BLaER1 (cell line): ENCODE measurements around the gene ABHD17B.
"Not testable (repeated sequence)": the region's sequence is repeated elsewhere in the genome, so short reads cannot be mapped to it uniquely, and the experiment has no call there.

ENCODE experiments used
- H3K27ac ChIP-seq: shearing (Covaris generic); formaldehyde crosslinking; 2 replicates; pipeline ENCODE4 v1.8.1; 2022
- H3K27me3 ChIP-seq: shearing (Covaris generic); formaldehyde crosslinking; 2 replicates; pipeline ENCODE4 v1.8.1; 2022
- H3K36me3 ChIP-seq: shearing (Covaris generic); formaldehyde crosslinking; 2 replicates; pipeline ENCODE4 v1.8.1; 2022
- H3K4me1 ChIP-seq: shearing (Covaris generic); formaldehyde crosslinking; 2 replicates; pipeline ENCODE4 v1.8.1; 2022
- H3K4me2 ChIP-seq: shearing (Covaris generic); formaldehyde crosslinking; 2 replicates; pipeline ENCODE4 v1.8.1; 2022
- H3K4me3 ChIP-seq: shearing (Covaris generic); formaldehyde crosslinking; 2 replicates; pipeline ENCODE4 v1.8.1; 2022
- H3K9ac ChIP-seq: shearing (Covaris generic); formaldehyde crosslinking; 2 replicates; pipeline ENCODE4 v1.8.1; 2022
- H3K9me3 ChIP-seq: shearing (Covaris generic); formaldehyde crosslinking; 2 replicates; pipeline ENCODE4 v1.8.1; 2022
- H4K20me1 ChIP-seq: shearing (Covaris generic); formaldehyde crosslinking; 2 replicates; pipeline ENCODE4 v1.8.1; 2022
- Cebpa-rat ChIP-seq: shearing (Covaris generic); IDR thresholded peaks from 2 replicates; pipeline ENCODE4 v1.8.1; 2022

Gene ABHD17B

DNA sequence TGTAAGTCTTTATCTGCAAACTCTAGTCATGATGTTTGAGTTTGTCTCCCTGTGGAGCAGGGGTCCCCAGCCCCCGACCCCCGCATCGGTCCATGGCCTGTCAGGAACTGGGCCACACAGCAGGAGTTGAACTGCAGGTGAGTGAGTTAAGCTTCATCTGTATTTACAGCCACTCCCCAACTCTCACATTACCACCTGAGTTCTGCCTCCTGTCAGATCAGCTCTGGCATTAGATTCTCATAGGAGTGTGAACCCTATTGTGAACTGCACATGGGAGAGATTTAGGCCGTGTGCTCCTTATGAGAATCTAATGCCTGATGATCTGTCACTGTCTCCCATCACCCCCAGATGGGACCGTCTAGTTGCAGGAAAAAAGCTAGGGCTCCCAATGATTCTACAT lies 7.4 kb upstream of the ABHD17B start:
- Histone ChIP-seq H3K9me3 (no peaks in the 10 kb centered on the region), H3K36me3 (peaks cover 49% of the 10 kb centered on the region), H4K20me1 (peaks cover 35% of the 10 kb centered on the region), H3K27ac (no peak overlapping the region), H3K9ac (no peak overlapping the region), H3K4me3 (no peak overlapping the region), H3K27me3 (no peaks in the 10 kb centered on the region), H3K4me1 (peaks cover 2% of the 10 kb centered on the region), H3K4me2 (no peak overlapping the region)
- no peak for TF ChIP-seq Cebpa-rat

- no peak overlapping the region for H3K9ac ChIP-seq
- H3K9me3 ChIP-seq, result no peaks in the 10 kb centered on the region
- peaks cover 17% of the 10 kb centered on the region for H3K4me1 ChIP-seq
- H3K36me3 ChIP-seq, result peaks cover 36% of the 10 kb centered on the region
- peaks cover 49% of the 10 kb centered on the region for H4K20me1 ChIP-seq
- no peak overlapping the region for H3K4me2 ChIP-seq
- TF ChIP-seq Cebpa-rat, result no peak
- H3K27ac ChIP-seq, result no peak overlapping the region
- H3K4me3 ChIP-seq, result no peak overlapping the region
- H3K27me3 ChIP-seq, result no peaks in the 10 kb centered on the region
Observed at GRCh38 chr9:71916834-71917534, 6.0 kb upstream of the ABHD17B start.

- no peaks in the 10 kb centered on the region for H3K9me3 ChIP-seq
- H3K4me2 ChIP-seq, result no peak overlapping the region
Observed at GRCh38 chr9:71915495-71915894, 4.5 kb upstream of the ABHD17B start.

DNA sequence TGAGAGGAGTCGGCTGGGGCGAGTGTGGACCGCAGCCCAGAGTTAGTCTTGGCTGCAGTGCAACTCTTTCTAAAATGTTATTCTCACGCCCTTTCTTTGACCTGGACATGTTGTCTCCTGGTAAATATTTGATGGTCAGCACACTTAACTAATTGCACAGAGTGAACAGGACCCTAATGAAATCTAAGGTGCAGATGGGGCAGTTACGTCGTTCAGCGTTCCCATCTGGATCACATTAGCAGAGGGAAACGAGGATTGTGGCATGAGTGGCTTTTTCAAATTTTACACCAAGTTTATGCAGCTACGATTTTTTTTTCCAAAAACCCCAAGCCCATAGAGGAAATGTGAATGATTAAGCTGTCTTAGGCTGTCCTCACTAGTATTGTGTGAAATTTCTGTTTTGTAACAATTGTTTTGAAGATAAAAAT lies 929 bp upstream of the ABHD17B start:
- peak overlapping the region; percentile 79 for H3K27ac ChIP-seq
- peaks cover 82% of the 10 kb centered on the region for H4K20me1 ChIP-seq
- no peaks in the 10 kb centered on the region for H3K27me3 ChIP-seq
- peak overlapping the region; percentile 83 for H3K9ac ChIP-seq
- no peaks in the 10 kb centered on the region for H3K9me3 ChIP-seq
- TF ChIP-seq Cebpa-rat, result no peak
- peak overlapping the region; percentile 99 for H3K4me3 ChIP-seq
- H3K36me3 ChIP-seq, result 0 out of 2 replicates have a peak, but pooled peaks cover 1% of the 10 kb centered on the region
- peaks cover 30% of the 10 kb centered on the region for H3K4me1 ChIP-seq
- peak overlapping the region; percentile 95 for H3K4me2 ChIP-seq

More at GRCh38 chr9:71915495-71915894, 4.5 kb upstream of the ABHD17B start:
- no peak overlapping the region for H3K9ac ChIP-seq
- H3K36me3 ChIP-seq, result peaks cover 31% of the 10 kb centered on the region
- no peaks in the 10 kb centered on the region for H3K27me3 ChIP-seq
- peaks cover 57% of the 10 kb centered on the region for H4K20me1 ChIP-seq
- no peak overlapping the region for H3K27ac ChIP-seq
- H3K4me1 ChIP-seq, result peaks cover 19% of the 10 kb centered on the region
- H3K4me3 ChIP-seq, result no peak overlapping the region
- TF ChIP-seq Cebpa-rat, result no peak

DNA sequence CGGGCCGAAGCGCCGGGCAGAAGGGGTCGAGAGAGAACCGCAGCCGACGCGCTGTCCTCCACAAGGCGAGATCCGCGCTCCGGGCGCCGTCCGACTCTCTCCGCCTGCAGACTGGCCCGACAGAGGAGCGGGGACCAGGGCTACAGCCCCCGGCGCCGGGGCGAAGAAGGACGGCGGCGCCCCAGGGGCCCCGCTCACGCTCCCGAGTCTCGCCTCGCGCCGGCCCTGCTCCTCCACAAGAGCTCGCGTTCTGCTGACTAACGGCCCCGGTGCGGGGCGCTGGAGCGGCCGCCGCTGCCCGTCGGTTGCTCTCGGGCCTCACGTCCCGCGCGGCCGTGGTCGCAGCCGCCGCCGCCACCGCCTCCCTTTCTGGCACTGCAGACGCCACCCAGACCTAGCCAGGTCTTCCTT lies 338 bp downstream of the ABHD17B start:
- H3K4me2 ChIP-seq, result peak overlapping the region; percentile 91; the same call in 1 of the 2 replicates
- no peaks in the 10 kb centered on the region for H3K27me3 ChIP-seq
- peaks cover 42% of the 10 kb centered on the region for H3K4me1 ChIP-seq
- H3K4me3 ChIP-seq, result peak overlapping the region; percentile 99
- peak overlapping the region; percentile 99 for H3K9ac ChIP-seq
- no peak for TF ChIP-seq Cebpa-rat
- H3K9me3 ChIP-seq, result no peaks in the 10 kb centered on the region
- peaks cover 93% of the 10 kb centered on the region for H4K20me1 ChIP-seq
- peak overlapping the region; percentile 98 for H3K27ac ChIP-seq
- peaks cover 10% of the 10 kb centered on the region for H3K36me3 ChIP-seq

- peaks cover 48% of the 10 kb centered on the region for H3K4me1 ChIP-seq
- H3K36me3 ChIP-seq, result peaks cover 13% of the 10 kb centered on the region
- peak overlapping the region; percentile 99 for H3K9ac ChIP-seq
- H3K4me3 ChIP-seq, result peak overlapping the region; percentile 99
- H3K27ac ChIP-seq, result peak overlapping the region; percentile 98
- no peaks in the 10 kb centered on the region for H3K9me3 ChIP-seq
- peaks cover 93% of the 10 kb centered on the region for H4K20me1 ChIP-seq
- no peaks in the 10 kb centered on the region for H3K27me3 ChIP-seq
- no peak for TF ChIP-seq Cebpa-rat
- peak overlapping the region; percentile 91 for H3K4me2 ChIP-seq
Observed at GRCh38 chr9:71909887-71910649, 925 bp downstream of the ABHD17B start.

GRCh38 chr9:71908825-71909224 lies 2.2 kb downstream of the ABHD17B start:
- Histone ChIP-seq H3K4me2 (peak overlapping the region; percentile 91), H3K4me3 (peak overlapping the region; percentile 99), H3K27ac (peak overlapping the region; percentile 98), H3K4me1 (peaks cover 61% of the 10 kb centered on the region), H4K20me1 (peaks cover 93% of the 10 kb centered on the region), H3K9me3 (no peaks in the 10 kb centered on the region), H3K9ac (peak overlapping the region; percentile 99), H3K27me3 (no peaks in the 10 kb centered on the region), H3K36me3 (peaks cover 13% of the 10 kb centered on the region)
- TF ChIP-seq Cebpa-rat, result no peak

- Histone ChIP-seq H3K9ac (0 out of 2 replicates have a peak overlapping the region, but pooled peaks have one; percentile 24), H3K4me2 (peak overlapping the region; percentile 91), H3K9me3 (no peaks in the 10 kb centered on the region), H3K4me3 (0 out of 2 replicates have a peak overlapping the region, but pooled peaks have one; percentile 25), H3K27me3 (no peaks in the 10 kb centered on the region), H3K27ac (peak overlapping the region; percentile 18; the same call in 1 of the 2 replicates), H3K36me3 (peaks cover 13% of the 10 kb centered on the region), H4K20me1 (peaks cover 80% of the 10 kb centered on the region), H3K4me1 (peaks cover 85% of the 10 kb centered on the region)
- no peak for TF ChIP-seq Cebpa-rat
Observed at GRCh38 chr9:71904076-71904475, 6.9 kb downstream of the ABHD17B start.

DNA sequence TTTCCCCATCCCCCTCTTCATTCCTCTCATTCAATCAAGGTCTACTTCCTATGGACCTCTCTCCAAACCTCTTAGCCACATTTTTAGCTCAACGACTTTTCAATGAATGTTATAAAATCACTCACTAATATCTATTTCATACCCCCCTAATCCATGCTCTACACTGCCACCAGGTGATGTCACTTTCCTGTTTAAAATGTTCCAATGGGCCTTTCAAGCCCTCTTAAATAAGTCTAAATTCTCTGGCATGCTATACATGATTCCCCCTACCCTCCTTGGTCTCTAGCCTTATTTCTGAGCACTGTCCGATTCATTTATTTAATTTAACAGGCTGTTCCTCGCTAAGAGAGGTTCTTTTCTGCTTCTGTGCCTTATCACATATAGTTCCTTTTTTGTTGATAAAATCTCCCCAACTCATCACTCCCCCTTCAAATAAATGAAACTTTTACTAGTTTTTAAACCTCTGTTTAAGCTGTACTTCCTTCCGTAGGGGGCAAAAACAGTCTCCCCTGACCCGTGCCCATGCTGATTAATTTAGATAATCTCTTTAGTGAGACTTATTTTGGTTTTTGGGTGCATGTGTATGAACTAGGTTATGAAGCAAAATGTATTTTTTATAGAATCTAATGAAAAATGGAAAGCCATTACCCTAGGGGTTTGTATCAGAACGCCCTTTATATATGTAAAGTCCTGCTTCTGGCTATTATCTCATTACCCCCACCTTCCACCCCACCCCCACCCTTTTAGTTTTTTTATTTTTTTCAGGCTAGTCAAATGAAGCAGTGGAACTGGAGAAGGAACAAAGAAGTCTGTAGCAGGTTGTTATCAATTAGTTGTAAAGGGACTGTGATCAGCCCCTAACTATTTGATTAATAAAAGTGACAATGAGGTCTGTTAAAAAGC lies 9.0 kb downstream of the ABHD17B start:
- no peaks in the 10 kb centered on the region for H3K27me3 ChIP-seq
- peaks cover 59% of the 10 kb centered on the region for H4K20me1 ChIP-seq
- H3K36me3 ChIP-seq, result peaks cover 13% of the 10 kb centered on the region
- H3K27ac ChIP-seq, result peak overlapping the region; percentile 98
- peaks cover 93% of the 10 kb centered on the region for H3K4me1 ChIP-seq
- H3K9me3 ChIP-seq, result no peaks in the 10 kb centered on the region
- H3K4me3 ChIP-seq, result peak overlapping the region; percentile 61
- H3K4me2 ChIP-seq, result peak overlapping the region; percentile 91
- H3K9ac ChIP-seq, result peak overlapping the region; percentile 86
- no peak for TF ChIP-seq Cebpa-rat

- peaks cover 10% of the 10 kb centered on the region for H3K9me3 ChIP-seq
- peak overlapping the region; percentile 86 for H3K9ac ChIP-seq
- H3K4me1 ChIP-seq, result peaks cover 90% of the 10 kb centered on the region
- H3K4me2 ChIP-seq, result peak overlapping the region; percentile 91
- H3K27ac ChIP-seq, result peak overlapping the region; percentile 98
- not testable (repeated sequence) for H3K36me3 ChIP-seq, H3K27me3 ChIP-seq
- peak overlapping the region; percentile 61 for H3K4me3 ChIP-seq
- peaks cover 27% of the 10 kb centered on the region for H4K20me1 ChIP-seq
Observed at GRCh38 chr9:71898756-71899155, 12.2 kb downstream of the ABHD17B start.
